H1 (cell line): Measurements from ENCODE around the gene ALKBH3. TPM values are rescaled to one million over a fixed set of nuclear protein-coding genes. Genes with fewer than 3 reads are reported as not detected.
A peak's percentile ranks its signal among the peaks of the same experiment; 100 is the strongest.

ENCODE experiments used
- CTBP2 ChIP-seq: IDR thresholded peaks from 2 replicates; pipeline ENCODE4 v1.7.0; 2011; ENCODE audit warnings: borderline replicate concordance, mild to moderate bottlenecking, moderate library complexity, mixed read lengths, low read length; ENCODE audit not compliant: insufficient read depth, insufficient read length
- KDM4A ChIP-seq: IDR thresholded peaks from one replicate; pipeline ENCODE4 v1.7.1; 2012; ENCODE audit warnings: low read depth, mild to moderate bottlenecking, moderate library complexity, low read length, inconsistent platforms; ENCODE audit not compliant: severe bottlenecking
- POLR2AphosphoS5 ChIP-seq: IDR thresholded peaks from 2 replicates; pipeline ENCODE4 v1.6.1; 2011; ENCODE audit warnings: low read depth, low read length
- RNF2 ChIP-seq: fragments of 200-900, 300-1000 bp; sonication (generic); IDR thresholded peaks from 2 replicates; pipeline ENCODE4 v1.7.1; 2016; ENCODE audit warnings: borderline replicate concordance, low read depth, mild to moderate bottlenecking, antibody characterized with exemption, low read length; ENCODE audit not compliant: poor library complexity, severe bottlenecking; ENCODE audit errors: missing control alignments
- SIN3A ChIP-seq, 2 experiments: IDR thresholded peaks in 1 of 2; conservative IDR thresholded peaks in 1 of 2; 2 replicates each; pipeline ENCODE4 v1.6.1; 2011 to 2012; ENCODE audit warnings: low read length in 2 of 2, improper control_type of control experiment in 1 of 2, low read depth in 1 of 2, mild to moderate bottlenecking in 1 of 2
- SP4 ChIP-seq: IDR thresholded peaks from 2 replicates; pipeline ENCODE4 v1.6.1; 2012; ENCODE audit warnings: low read length, inconsistent platforms
- SUZ12 ChIP-seq: fragments of 200-600 bp; sonication (generic); IDR thresholded peaks from 2 replicates; pipeline ENCODE4 v1.6.1; 2012; ENCODE audit warnings: mild to moderate bottlenecking, inconsistent platforms, low read length, moderate library complexity, mixed read lengths
- TAF1 ChIP-seq: IDR thresholded peaks from 2 replicates; pipeline ENCODE4 v1.6.1; 2011; ENCODE audit warnings: mild to moderate bottlenecking, low read depth, low read length
- polyA plus RNA-seq, 7 experiments: library from polyadenylated mRNA; depleted of rRNA in 3 of 7; stranded (reverse) in 5 of 7; unstranded in 2 of 7; fragments of >200 nt in 5 of 7; fragments of 200-250 nt in 2 of 7; gene quantifications; 1 replicate in 5 of 7; 2 replicates in 1 of 7; 4 replicates in 1 of 7; pipeline versions ENCODE4 v1.2.1 to v1.2.3, GENCODE V29; 2011 to 2013; ENCODE audit warnings: missing spikeins in 2 of 7, mixed read lengths in 2 of 7
- total RNA-seq: library from RNA; stranded (reverse); fragmentation: NEBNext Ultra II Directional; extraction: Animal tissue kit (Norgen Biotek cat#: 25700); gene quantifications from 2 replicates; pipeline ENCODE4 v1.2.1, GENCODE V29; 2021
- TF ChIP-seq, protein P1 (sequence below): fragments of 300-600 bp; sonication (generic); IDR thresholded peaks from 2 replicates; pipeline ENCODE4 v1.7.1; 2012; ENCODE audit warnings: low read length, moderate library complexity, mild to moderate bottlenecking, inconsistent platforms; ENCODE audit not compliant: insufficient replicate concordance

Gene ALKBH3
- total and polyA plus RNA-seq, 2 of the 8 experiments (the other 6 are each of a cell fraction or from before 2014, with no cell fraction given), result 10.5 to 11.4 TPM

DNA sequence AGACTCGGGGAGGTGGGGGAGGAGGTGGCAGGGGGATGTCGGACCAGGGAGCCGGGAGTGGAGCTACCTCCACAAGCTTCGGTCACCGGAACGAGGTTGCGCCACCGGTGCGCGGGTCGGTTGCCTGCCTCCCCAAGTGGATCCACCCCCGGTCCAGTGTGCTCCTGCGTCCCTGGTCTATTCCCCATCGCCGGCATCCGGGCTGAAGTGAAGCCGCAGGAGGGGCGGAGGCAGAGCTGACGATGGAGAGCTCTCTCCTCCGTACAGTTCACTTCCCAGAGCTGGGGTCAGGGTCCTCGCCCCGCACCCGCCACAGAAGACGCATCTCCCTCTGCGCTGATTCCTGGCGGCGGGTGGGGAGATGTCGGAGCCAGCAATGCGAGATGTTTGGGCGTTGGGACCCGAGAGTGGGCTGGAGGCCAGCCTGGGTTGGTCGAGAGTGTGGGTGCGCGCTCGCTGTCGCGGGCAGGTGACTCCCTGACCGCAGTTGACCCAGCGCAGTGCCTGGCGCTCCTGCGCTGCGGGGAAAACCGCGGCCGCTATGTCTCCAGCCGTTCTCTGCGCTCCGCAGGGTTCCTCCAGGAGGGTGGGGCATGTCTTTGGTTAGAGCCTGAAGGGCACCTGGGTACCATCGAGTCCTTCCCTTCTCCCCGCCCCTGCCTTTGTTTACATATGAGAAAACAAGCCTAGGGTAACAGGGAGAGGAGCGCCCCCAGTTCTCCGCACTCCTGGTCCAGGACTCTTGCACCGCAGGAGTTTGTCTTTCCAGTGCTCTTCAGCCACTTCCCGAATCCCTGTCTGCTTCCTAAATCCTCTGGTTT is 63.5 kb downstream of the ALKBH3 start (continued):
- TF ChIP-seq KDM4A (peak; percentile 22), SUZ12 (peak; percentile 89), CTBP2 (no peak), SP4 (0 out of 2 replicates have a peak, but pooled peaks have one; percentile 30), POLR2AphosphoS5 (no peak), RNF2 (peak; percentile 20), SIN3A (conservative IDR thresholded peaks at IDR 0.05 in 1 of 2, IDR thresholded peaks at IDR 0.05 in 1 of 2; ENCODE audit: low read depth in 1 of 2, low read length in 2 of 2) (no peak), TAF1 (no peak)
- TF ChIP-seq, protein P1, sequence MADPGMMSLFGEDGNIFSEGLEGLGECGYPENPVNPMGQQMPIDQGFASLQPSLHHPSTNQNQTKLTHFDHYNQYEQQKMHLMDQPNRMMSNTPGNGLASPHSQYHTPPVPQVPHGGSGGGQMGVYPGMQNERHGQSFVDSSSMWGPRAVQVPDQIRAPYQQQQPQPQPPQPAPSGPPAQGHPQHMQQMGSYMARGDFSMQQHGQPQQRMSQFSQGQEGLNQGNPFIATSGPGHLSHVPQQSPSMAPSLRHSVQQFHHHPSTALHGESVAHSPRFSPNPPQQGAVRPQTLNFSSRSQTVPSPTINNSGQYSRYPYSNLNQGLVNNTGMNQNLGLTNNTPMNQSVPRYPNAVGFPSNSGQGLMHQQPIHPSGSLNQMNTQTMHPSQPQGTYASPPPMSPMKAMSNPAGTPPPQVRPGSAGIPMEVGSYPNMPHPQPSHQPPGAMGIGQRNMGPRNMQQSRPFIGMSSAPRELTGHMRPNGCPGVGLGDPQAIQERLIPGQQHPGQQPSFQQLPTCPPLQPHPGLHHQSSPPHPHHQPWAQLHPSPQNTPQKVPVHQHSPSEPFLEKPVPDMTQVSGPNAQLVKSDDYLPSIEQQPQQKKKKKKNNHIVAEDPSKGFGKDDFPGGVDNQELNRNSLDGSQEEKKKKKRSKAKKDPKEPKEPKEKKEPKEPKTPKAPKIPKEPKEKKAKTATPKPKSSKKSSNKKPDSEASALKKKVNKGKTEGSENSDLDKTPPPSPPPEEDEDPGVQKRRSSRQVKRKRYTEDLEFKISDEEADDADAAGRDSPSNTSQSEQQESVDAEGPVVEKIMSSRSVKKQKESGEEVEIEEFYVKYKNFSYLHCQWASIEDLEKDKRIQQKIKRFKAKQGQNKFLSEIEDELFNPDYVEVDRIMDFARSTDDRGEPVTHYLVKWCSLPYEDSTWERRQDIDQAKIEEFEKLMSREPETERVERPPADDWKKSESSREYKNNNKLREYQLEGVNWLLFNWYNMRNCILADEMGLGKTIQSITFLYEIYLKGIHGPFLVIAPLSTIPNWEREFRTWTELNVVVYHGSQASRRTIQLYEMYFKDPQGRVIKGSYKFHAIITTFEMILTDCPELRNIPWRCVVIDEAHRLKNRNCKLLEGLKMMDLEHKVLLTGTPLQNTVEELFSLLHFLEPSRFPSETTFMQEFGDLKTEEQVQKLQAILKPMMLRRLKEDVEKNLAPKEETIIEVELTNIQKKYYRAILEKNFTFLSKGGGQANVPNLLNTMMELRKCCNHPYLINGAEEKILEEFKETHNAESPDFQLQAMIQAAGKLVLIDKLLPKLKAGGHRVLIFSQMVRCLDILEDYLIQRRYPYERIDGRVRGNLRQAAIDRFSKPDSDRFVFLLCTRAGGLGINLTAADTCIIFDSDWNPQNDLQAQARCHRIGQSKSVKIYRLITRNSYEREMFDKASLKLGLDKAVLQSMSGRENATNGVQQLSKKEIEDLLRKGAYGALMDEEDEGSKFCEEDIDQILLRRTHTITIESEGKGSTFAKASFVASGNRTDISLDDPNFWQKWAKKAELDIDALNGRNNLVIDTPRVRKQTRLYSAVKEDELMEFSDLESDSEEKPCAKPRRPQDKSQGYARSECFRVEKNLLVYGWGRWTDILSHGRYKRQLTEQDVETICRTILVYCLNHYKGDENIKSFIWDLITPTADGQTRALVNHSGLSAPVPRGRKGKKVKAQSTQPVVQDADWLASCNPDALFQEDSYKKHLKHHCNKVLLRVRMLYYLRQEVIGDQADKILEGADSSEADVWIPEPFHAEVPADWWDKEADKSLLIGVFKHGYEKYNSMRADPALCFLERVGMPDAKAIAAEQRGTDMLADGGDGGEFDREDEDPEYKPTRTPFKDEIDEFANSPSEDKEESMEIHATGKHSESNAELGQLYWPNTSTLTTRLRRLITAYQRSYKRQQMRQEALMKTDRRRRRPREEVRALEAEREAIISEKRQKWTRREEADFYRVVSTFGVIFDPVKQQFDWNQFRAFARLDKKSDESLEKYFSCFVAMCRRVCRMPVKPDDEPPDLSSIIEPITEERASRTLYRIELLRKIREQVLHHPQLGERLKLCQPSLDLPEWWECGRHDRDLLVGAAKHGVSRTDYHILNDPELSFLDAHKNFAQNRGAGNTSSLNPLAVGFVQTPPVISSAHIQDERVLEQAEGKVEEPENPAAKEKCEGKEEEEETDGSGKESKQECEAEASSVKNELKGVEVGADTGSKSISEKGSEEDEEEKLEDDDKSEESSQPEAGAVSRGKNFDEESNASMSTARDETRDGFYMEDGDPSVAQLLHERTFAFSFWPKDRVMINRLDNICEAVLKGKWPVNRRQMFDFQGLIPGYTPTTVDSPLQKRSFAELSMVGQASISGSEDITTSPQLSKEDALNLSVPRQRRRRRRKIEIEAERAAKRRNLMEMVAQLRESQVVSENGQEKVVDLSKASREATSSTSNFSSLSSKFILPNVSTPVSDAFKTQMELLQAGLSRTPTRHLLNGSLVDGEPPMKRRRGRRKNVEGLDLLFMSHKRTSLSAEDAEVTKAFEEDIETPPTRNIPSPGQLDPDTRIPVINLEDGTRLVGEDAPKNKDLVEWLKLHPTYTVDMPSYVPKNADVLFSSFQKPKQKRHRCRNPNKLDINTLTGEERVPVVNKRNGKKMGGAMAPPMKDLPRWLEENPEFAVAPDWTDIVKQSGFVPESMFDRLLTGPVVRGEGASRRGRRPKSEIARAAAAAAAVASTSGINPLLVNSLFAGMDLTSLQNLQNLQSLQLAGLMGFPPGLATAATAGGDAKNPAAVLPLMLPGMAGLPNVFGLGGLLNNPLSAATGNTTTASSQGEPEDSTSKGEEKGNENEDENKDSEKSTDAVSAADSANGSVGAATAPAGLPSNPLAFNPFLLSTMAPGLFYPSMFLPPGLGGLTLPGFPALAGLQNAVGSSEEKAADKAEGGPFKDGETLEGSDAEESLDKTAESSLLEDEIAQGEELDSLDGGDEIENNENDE, result no peak
